GM10248 (cell line): ENCODE results near the gene OPN5.

Source experiments
- CTCF ChIA-PET: fragments of 300-600 bp; sonication (Branson Sonifier 250); formaldehyde crosslinking; extraction: SDS; loops from one replicate; lab custom pipeline; 2021; ENCODE audit warnings: antibody characterized with exemption; lab: Yijun Ruan, JAX
- POLR2A ChIA-PET: fragments of 350-650 bp; sonication (Branson Sonifier 250); formaldehyde crosslinking; extraction: SDS; loops from one replicate; lab custom pipeline; 2020; ENCODE audit warnings: antibody characterized with exemption; lab: Yijun Ruan, JAX
- DNase-seq: peaks from one replicate; pipeline ENCODE4 v3.0.0; 2012; ENCODE audit errors: extremely low spot score
- CTCF ChIP-seq: IDR thresholded peaks from 2 replicates; pipeline ENCODE4 v1.5.1; 2012; ENCODE audit warnings: mild to moderate bottlenecking, low read depth; ENCODE audit errors: extremely low read depth, missing control alignments, control extremely low read depth

The OPN5 gene

GRCh38 chr6:47801984-47802383, 20.2 kb downstream of the OPN5 start:
- TF ChIP-seq CTCF, result no peak
- ChIA-PET POLR2A (no interaction called here), CTCF (interaction anchor here (1.0 to 2.2 kb wide), 4 partner anchors 8 to 22 kb away, joined by 3 to 9 read pairs (median 6); no protein-coding TSS in a partner anchor)
- no peak for DNase-seq

GRCh38 chr6:47804821-47805220, 23.0 kb downstream of the OPN5 start:
- no peak for TF ChIP-seq CTCF
- ChIA-PET CTCF (interaction anchor here (1.1 kb wide), 1 partner anchor 17 kb away, joined by 4 read pairs; no protein-coding TSS in a partner anchor), POLR2A (no interaction called here)
- no peak for DNase-seq

- ChIA-PET CTCF (interaction anchor here (1.2 to 1.4 kb wide), 2 partner anchors 8 to 12 kb away, joined by 4 read pairs; no protein-coding TSS in a partner anchor), POLR2A (no interaction called here)
- TF ChIP-seq CTCF, result no peak
- no peak for DNase-seq
Measured at GRCh38 chr6:47809873-47810272, 28.0 kb downstream of the OPN5 start.

GRCh38 chr6:47810885-47811284, 29.1 kb downstream of the OPN5 start:
- POLR2A ChIA-PET, result no interaction called here
- no peak for TF ChIP-seq CTCF
- CTCF ChIA-PET, result interaction anchor here (1.0 to 1.4 kb wide), 3 partner anchors 9 to 23 kb away, joined by 4 read pairs; no protein-coding TSS in a partner anchor
- no peak for DNase-seq

GRCh38 chr6:47811443-47811842, 29.6 kb downstream of the OPN5 start:
- POLR2A ChIA-PET, result no interaction called here
- CTCF ChIA-PET, result no interaction called here
- no peak for DNase-seq
- TF ChIP-seq CTCF, result no peak

GRCh38 chr6:47817749-47818148, 35.9 kb downstream of the OPN5 start:
- CTCF ChIA-PET, result interaction anchor here (0.8 to 1.7 kb wide), 4 partner anchors 10 to 61 kb away, joined by 3 to 7 read pairs (median 4); no protein-coding TSS in a partner anchor

More at GRCh38 chr6:47817749-47818148, 35.9 kb downstream of the OPN5 start:
- TF ChIP-seq CTCF, result no peak
- POLR2A ChIA-PET, result no interaction called here
- DNase-seq, result no peak
